Trophoblast cell (in vitro differentiated cells and primary cell): Measurements from ENCODE around the gene ST7.

Source experiments
- DNase-seq, 2 donors: peaks; one replicate each; pipeline ENCODE4 v3.0.0-alpha.2; 2016
- H2AFZ ChIP-seq: 2 replicates; pipeline ENCODE4 v1.6.1; 2013; ENCODE audit warnings: low read length, moderate library complexity, mild to moderate bottlenecking; ENCODE audit not compliant: insufficient read depth, poor library complexity
- H2AK5ac ChIP-seq: 2 replicates; pipeline ENCODE4 v1.6.1; 2013; ENCODE audit warnings: mild to moderate bottlenecking, low read length
- H2BK120ac ChIP-seq: 2 replicates; pipeline ENCODE4 v1.6.1; 2013; ENCODE audit warnings: low read length, mild to moderate bottlenecking, moderate library complexity; ENCODE audit not compliant: insufficient read depth, poor library complexity
- H2BK12ac ChIP-seq: 2 replicates; pipeline ENCODE4 v1.6.1; 2013; ENCODE audit warnings: mild to moderate bottlenecking, low read length, moderate library complexity
- H2BK5ac ChIP-seq: 2 replicates; pipeline ENCODE4 v1.6.1; 2013; ENCODE audit warnings: low read length, low read depth, moderate library complexity, mild to moderate bottlenecking; ENCODE audit not compliant: poor library complexity
- H3K14ac ChIP-seq: 2 replicates; pipeline ENCODE4 v1.6.1; 2013; ENCODE audit warnings: mild to moderate bottlenecking, low read length
- H3K18ac ChIP-seq: 2 replicates; pipeline ENCODE4 v1.6.1; 2013; ENCODE audit warnings: mild to moderate bottlenecking, low read length
- H3K23ac ChIP-seq: 2 replicates; pipeline ENCODE4 v1.6.1; 2013; ENCODE audit warnings: low read length
- H3K27ac ChIP-seq: 2 replicates; pipeline ENCODE4 v1.5.1; 2013; ENCODE audit warnings: low read depth, mild to moderate bottlenecking, inconsistent platforms, low read length, moderate library complexity
- H3K27me3 ChIP-seq: 2 replicates; pipeline ENCODE4 v1.6.1; 2013; ENCODE audit warnings: inconsistent platforms, mild to moderate bottlenecking, low read length, moderate library complexity; ENCODE audit not compliant: insufficient read depth
- H3K36me3 ChIP-seq, 2 experiments: 1 replicate in 1 of 2; 2 replicates in 1 of 2; pipeline ENCODE4 v1.6.1; 2013; ENCODE audit warnings: low read length in 2 of 2, mild to moderate bottlenecking in 2 of 2, moderate library complexity in 1 of 2; ENCODE audit not compliant: insufficient read depth in 2 of 2, control insufficient read depth in 1 of 2
- H3K4ac ChIP-seq: 2 replicates; pipeline ENCODE4 v1.6.1; 2013; ENCODE audit warnings: low read depth, mild to moderate bottlenecking, low read length, moderate library complexity
- H3K4me1 ChIP-seq, 2 experiments: 1 replicate in 1 of 2; 2 replicates in 1 of 2; pipeline ENCODE4 v1.6.1; 2013; ENCODE audit warnings: low read length in 2 of 2, mild to moderate bottlenecking in 2 of 2, moderate library complexity in 1 of 2; ENCODE audit not compliant: insufficient read depth in 2 of 2, control insufficient read depth in 1 of 2
- H3K4me2 ChIP-seq: 2 replicates; pipeline ENCODE4 v1.6.1; 2013; ENCODE audit warnings: inconsistent platforms, mild to moderate bottlenecking, low read length, moderate library complexity
- H3K4me3 ChIP-seq: 2 replicates; pipeline ENCODE4 v1.5.1; 2013; ENCODE audit warnings: mild to moderate bottlenecking, low read depth, low read length, inconsistent platforms
- H3K79me1 ChIP-seq: one replicate; pipeline ENCODE4 v1.6.1; 2013; ENCODE audit warnings: low read length
- H3K79me2 ChIP-seq: 2 replicates; pipeline ENCODE4 v1.6.1; 2013; ENCODE audit warnings: low read length, mild to moderate bottlenecking; ENCODE audit not compliant: control insufficient read depth, insufficient read depth, poor library complexity
- H3K9ac ChIP-seq: 2 replicates; pipeline ENCODE4 v1.6.1; 2013; ENCODE audit warnings: mild to moderate bottlenecking, low read length
- H3K9me3 ChIP-seq: 2 replicates; pipeline ENCODE4 v1.6.1; 2013; ENCODE audit warnings: low read depth, mild to moderate bottlenecking, control low read depth, inconsistent platforms, low read length; ENCODE audit not compliant: insufficient read depth
- H4K12ac ChIP-seq: 2 replicates; pipeline ENCODE4 v1.6.1; 2013; ENCODE audit warnings: low read depth, mild to moderate bottlenecking, low read length, moderate library complexity
- H4K8ac ChIP-seq: 2 replicates; pipeline ENCODE4 v1.6.1; 2013; ENCODE audit warnings: low read depth, mild to moderate bottlenecking, low read length, moderate library complexity
- H4K91ac ChIP-seq: one replicate; pipeline ENCODE4 v1.6.1; 2013; ENCODE audit warnings: low read depth, mild to moderate bottlenecking, low read length, moderate library complexity
- WGBS: extraction: QIAGEN DNeasy Blood & Tissue Kit; methylation state at CpG from one replicate; pipeline ENCODE4 v1.1.7; 2013; ENCODE audit warnings: missing lambda C conversion rate; ENCODE audit not compliant: insufficient read length, insufficient coverage; ENCODE audit errors: extremely low coverage; 5-methylcytosine and 5-hydroxymethylcytosine counted together

The ST7 gene

DNA sequence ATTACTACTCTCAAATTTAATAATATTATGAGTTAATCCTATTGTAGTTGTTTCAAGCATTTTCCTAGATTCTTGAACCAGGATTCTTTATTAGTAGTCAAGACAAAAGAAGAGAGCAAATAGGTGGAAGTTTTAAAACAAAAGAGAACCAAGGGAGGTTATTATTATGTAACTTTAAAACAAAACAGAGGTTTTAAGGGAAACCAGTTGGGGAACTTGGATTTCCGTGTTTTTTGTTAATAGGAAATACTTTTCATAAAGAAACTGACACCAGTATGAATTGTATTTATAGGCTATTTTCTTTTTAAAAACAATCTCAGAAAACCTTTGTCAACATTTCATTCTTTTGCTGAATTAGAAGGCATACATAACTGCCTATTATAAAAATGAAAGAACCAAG lies 185.7 kb downstream of the ST7 start:
- Histone ChIP-seq H3K14ac (no peak overlapping the region), H3K23ac (no peak overlapping the region), H3K18ac (no peak overlapping the region), H3K36me3 (peaks cover 0 to 2% of the 10 kb centered on the region in 2 experiments), H3K27ac (no peak overlapping the region), H4K91ac (no peak overlapping the region), H2AK5ac (no peak overlapping the region), H2AFZ (no peak overlapping the region), H3K27me3 (no peaks in the 10 kb centered on the region), H3K9me3 (no peaks in the 10 kb centered on the region), H3K79me1 (no peaks in the 10 kb centered on the region), H2BK12ac (no peak overlapping the region), H3K4me1 (no peaks in the 10 kb centered on the region), H3K4me2 (no peak overlapping the region), H4K8ac (no peak overlapping the region), H2BK5ac (no peak overlapping the region), H3K79me2 (no peaks in the 10 kb centered on the region), H3K4me3 (no peak overlapping the region), H4K12ac (no peak overlapping the region), H3K9ac (no peak overlapping the region), H3K4ac (no peak overlapping the region), H2BK120ac (no peak overlapping the region)
- no CpG with 5 or more reads among the region's 1 CpG for WGBS
- DNase-seq = no peak

DNA sequence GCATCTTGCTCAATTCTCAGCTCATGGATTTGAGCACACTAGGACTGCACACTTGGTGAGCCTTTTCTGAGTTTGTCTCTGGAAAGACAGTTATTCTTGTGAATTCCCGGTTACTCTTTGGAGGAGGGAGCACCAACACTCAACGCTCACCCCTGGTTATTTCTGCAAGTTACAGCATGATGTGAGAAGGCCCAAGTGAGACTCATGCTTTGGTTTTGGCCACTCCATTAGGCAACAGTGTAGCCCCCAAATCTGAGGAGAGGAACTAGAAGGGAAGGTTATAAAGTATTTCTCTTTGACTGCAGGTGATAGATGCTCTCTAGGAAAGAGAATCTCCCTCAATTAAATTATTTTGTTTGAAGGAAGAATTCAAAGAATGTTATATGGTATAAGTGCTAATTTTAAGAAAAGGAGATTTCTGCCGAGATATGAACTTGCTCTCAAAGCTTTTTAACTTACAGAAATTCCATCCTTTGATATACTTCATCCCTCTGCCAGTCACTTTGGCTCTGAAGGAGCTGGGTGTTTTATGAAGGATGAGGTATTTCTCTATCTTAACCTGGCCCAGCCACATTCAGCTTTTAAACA lies 186.2 kb downstream of the ST7 start:
- Histone ChIP-seq H2BK12ac (no peak overlapping the region), H3K36me3 (peaks cover 0 to 2% of the 10 kb centered on the region in 2 experiments), H2BK120ac (no peak overlapping the region), H3K14ac (no peak overlapping the region), H3K79me1 (no peaks in the 10 kb centered on the region), H4K8ac (no peak overlapping the region), H3K9ac (no peak overlapping the region), H2AK5ac (no peak overlapping the region), H3K27me3 (no peaks in the 10 kb centered on the region), H3K18ac (no peak overlapping the region), H3K79me2 (no peaks in the 10 kb centered on the region), H3K23ac (no peak overlapping the region), H3K4me1 (no peaks in the 10 kb centered on the region), H3K4me2 (no peak overlapping the region), H2AFZ (no peak overlapping the region), H3K9me3 (no peaks in the 10 kb centered on the region), H3K27ac (no peak overlapping the region), H3K4ac (no peak overlapping the region), H3K4me3 (no peak overlapping the region), H4K12ac (no peak overlapping the region), H4K91ac (no peak overlapping the region), H2BK5ac (no peak overlapping the region)
- no CpG with 5 or more reads among the region's 3 CpGs for WGBS
- no peak for DNase-seq

- WGBS = no CpG with 5 or more reads among the region's 3 CpGs
- H3K9me3 ChIP-seq = no peaks in the 10 kb centered on the region
Observed at GRCh38 chr7:117140921-117141320, 187.6 kb downstream of the ST7 start.

DNA sequence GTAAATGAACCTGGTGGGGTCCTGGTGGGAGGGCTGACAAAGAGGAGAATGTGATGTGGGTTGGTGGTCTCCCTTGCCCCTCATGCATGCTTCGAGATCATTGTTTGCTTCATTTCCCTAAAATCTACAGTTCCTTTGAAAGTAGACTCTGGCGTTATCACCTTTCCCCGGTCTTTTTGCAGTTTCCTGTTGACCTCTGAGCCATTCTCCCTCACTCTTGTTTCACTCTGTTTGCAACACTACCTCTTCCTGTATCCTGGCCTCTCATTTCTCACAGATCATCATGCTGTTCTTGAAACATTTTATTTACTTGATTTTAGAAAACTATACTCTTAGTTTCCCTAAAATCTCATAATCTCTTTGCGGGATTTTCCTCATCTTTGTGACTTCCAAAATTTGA lies 189.8 kb downstream of the ST7 start:
- Histone ChIP-seq H2BK5ac (no peak overlapping the region), H3K27ac (no peak overlapping the region), H3K4ac (no peak overlapping the region), H3K79me1 (no peaks in the 10 kb centered on the region), H2AK5ac (no peak overlapping the region), H3K4me1 (peaks cover 0 to 5% of the 10 kb centered on the region in 2 experiments), H3K9ac (no peak overlapping the region), H3K23ac (no peak overlapping the region), H3K27me3 (no peaks in the 10 kb centered on the region), H3K9me3 (no peaks in the 10 kb centered on the region), H4K8ac (no peak overlapping the region), H2BK12ac (no peak overlapping the region), H3K18ac (no peak overlapping the region), H3K79me2 (no peaks in the 10 kb centered on the region), H4K12ac (no peak overlapping the region), H3K4me3 (no peak overlapping the region), H2AFZ (no peak overlapping the region), H3K4me2 (no peak overlapping the region), H2BK120ac (no peak overlapping the region), H4K91ac (no peak overlapping the region), H3K36me3 (peaks cover 0 to 2% of the 10 kb centered on the region in 2 experiments), H3K14ac (no peak overlapping the region)
- DNase-seq = no peak
- no CpG with 5 or more reads among the region's 4 CpGs for WGBS

More at GRCh38 chr7:117140921-117141320, 187.6 kb downstream of the ST7 start:
- DNase-seq = no peak
- no peak overlapping the region for H3K4me2 ChIP-seq
- no peak overlapping the region for H3K23ac ChIP-seq
- no peak overlapping the region for H3K4me3 ChIP-seq
- H2BK120ac ChIP-seq = no peak overlapping the region
- H3K4ac ChIP-seq = no peak overlapping the region
- no peak overlapping the region for H2AK5ac ChIP-seq
- H3K27ac ChIP-seq = no peak overlapping the region
- no peaks in the 10 kb centered on the region for H3K79me1 ChIP-seq
- H3K4me1 ChIP-seq = no peaks in the 10 kb centered on the region
- no peak overlapping the region for H3K18ac ChIP-seq
- H3K27me3 ChIP-seq = no peaks in the 10 kb centered on the region
- H4K91ac ChIP-seq = no peak overlapping the region
- H2BK5ac ChIP-seq = no peak overlapping the region
- H2BK12ac ChIP-seq = no peak overlapping the region
- no peak overlapping the region for H3K14ac ChIP-seq
- peaks cover 0 to 2% of the 10 kb centered on the region in 2 experiments for H3K36me3 ChIP-seq
- no peak overlapping the region for H3K9ac ChIP-seq
- H3K79me2 ChIP-seq = no peaks in the 10 kb centered on the region
- no peak overlapping the region for H4K12ac ChIP-seq
- no peak overlapping the region for H2AFZ ChIP-seq
- no peak overlapping the region for H4K8ac ChIP-seq
